CD4-positive, alpha-beta T cell (primary cell): ENCODE measurements around the gene LRRC1. TPM values are rescaled to one million over a fixed set of nuclear protein-coding genes. Genes with fewer than 3 reads are reported as not detected.

Experiments used
- ATAC-seq: fragments of 200-7000 bp; cut with Tn5 transposase; one replicate; pipeline ENCODE4 v1.10.0; 2022; ENCODE audit warnings: mild to moderate bottlenecking; ENCODE audit not compliant: poor library complexity
- CTCF ChIA-PET: fragments of 350-600 bp; sonication (Branson Sonifier 250); formaldehyde crosslinking; loops from one replicate; lab custom pipeline; 2021; ENCODE audit warnings: antibody characterized with exemption, inconsistent platforms; lab: Charles Lee
- POLR2A ChIA-PET: fragments of 350-600 bp; sonication (Branson Sonifier 250); formaldehyde crosslinking; loops from one replicate; lab custom pipeline; 2021; ENCODE audit warnings: antibody characterized with exemption, inconsistent platforms; lab: Charles Lee
- DNase-seq, 14 experiments: peaks; one replicate each; pipeline ENCODE4 v3.0.0-alpha.2; 2013 to 2020; ENCODE audit warnings: mixed read lengths in 2 of 14
- H3K27ac ChIP-seq, 2 donors: one replicate each; pipeline versions ENCODE4 v1.5.1 to v1.7.0; 2013; ENCODE audit warnings: low read length in 2 of 2, low read depth in 1 of 2, mild to moderate bottlenecking in 1 of 2
- H3K27me3 ChIP-seq, 2 experiments: 1 replicate in 1 of 2; 2 replicates in 1 of 2; pipeline versions ENCODE4 v1.6.1 to v1.7.0; 2013; ENCODE audit warnings: low read length in 2 of 2, control low read depth in 1 of 2, mild to moderate bottlenecking in 1 of 2, moderate library complexity in 1 of 2; ENCODE audit not compliant: insufficient read depth in 2 of 2, control insufficient read depth in 1 of 2
- H3K36me3 ChIP-seq: one replicate; pipeline ENCODE4 v1.6.1; 2013; ENCODE audit warnings: low read length, control low read depth; ENCODE audit not compliant: insufficient read depth
- H3K4me1 ChIP-seq: one replicate; pipeline ENCODE4 v1.6.1; 2013; ENCODE audit warnings: low read length, control low read depth; ENCODE audit not compliant: insufficient read depth
- H3K4me3 ChIP-seq: one replicate; pipeline ENCODE4 v1.5.1; 2013; ENCODE audit warnings: mild to moderate bottlenecking, low read length, moderate library complexity
- H3K9me3 ChIP-seq, 2 experiments: 1 replicate in 1 of 2; 2 replicates in 1 of 2; pipeline versions ENCODE4 v1.6.1 to v1.7.0; 2013; ENCODE audit warnings: low read length in 2 of 2, mild to moderate bottlenecking in 2 of 2, control low read depth in 1 of 2, moderate library complexity in 1 of 2; ENCODE audit not compliant: control insufficient read depth in 1 of 2, insufficient read depth in 1 of 2
- H3K27ac Mint-ChIP-seq: one replicate; pipeline ENCODE4 v1.8.0; 2020; ENCODE audit warnings: mixed read lengths
- H3K27me3 Mint-ChIP-seq: one replicate; pipeline ENCODE4 v1.8.0; 2021; ENCODE audit warnings: mixed read lengths
- H3K36me3 Mint-ChIP-seq: one replicate; pipeline ENCODE4 v1.8.0; 2021; ENCODE audit warnings: low read depth, mixed read lengths
- H3K4me1 Mint-ChIP-seq: one replicate; pipeline ENCODE4 v1.8.0; 2021; ENCODE audit warnings: low read depth, mixed read lengths
- H3K4me3 Mint-ChIP-seq: one replicate; pipeline ENCODE4 v1.8.0; 2020; ENCODE audit warnings: mild to moderate bottlenecking, mixed read lengths
- H3K9me3 Mint-ChIP-seq: one replicate; pipeline ENCODE4 v1.8.0; 2020; ENCODE audit warnings: mixed read lengths
- intact Hi-C, 2 experiments: fragments of 100-400 bp; cut with DNase I in 1 of 2; cut with micrococcal nuclease in 1 of 2; formaldehyde crosslinking; loops; one replicate each; pipeline versions ENCODE4 v1.15.1 to v1.9.0; 2023 to 2025; cut with DNase I, micrococcal nuclease
- total RNA-seq, 174 experiments: library from RNA in 2 of 174; stranded (reverse) in 2 of 174; gene quantifications; one replicate each; pipeline ENCODE4 v1.2.3 and lab custom pipeline; 2021 to 2026
- TF ChIP-seq, protein P1 (sequence below): fragments of 200-600 bp; IDR thresholded peaks from one replicate; pipeline ENCODE4 v1.8.0; 2022; ENCODE audit warnings: antibody characterized with exemption, mild to moderate bottlenecking

LRRC1 gene
- total RNA-seq, 2 experiments from 2014 or later = 0.78 to 1.1 TPM

DNA sequence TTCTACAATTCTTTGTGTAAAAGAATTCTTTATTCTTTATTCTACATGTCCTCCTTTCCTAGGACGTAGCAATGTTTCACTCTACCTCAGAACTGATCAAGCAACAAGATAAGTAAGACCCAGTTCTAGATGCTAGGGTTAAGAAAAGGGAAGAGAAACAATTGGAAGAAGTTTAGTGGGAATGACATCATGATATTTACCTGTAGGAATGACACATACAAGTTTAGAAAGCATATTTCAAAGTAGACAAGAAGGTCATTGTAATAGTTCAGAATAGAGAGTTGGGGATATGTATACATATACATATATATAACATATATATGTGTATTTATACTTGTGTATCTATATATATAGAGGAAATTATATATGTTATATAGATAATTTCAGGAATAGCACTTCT is 43.4 kb upstream of the LRRC1 start:
- Mint-ChIP-seq H3K4me1 (no peaks in the 10 kb centered on the region), H3K36me3 (no peaks in the 10 kb centered on the region), H3K27ac (no peak overlapping the region), H3K4me3 (no peak overlapping the region), H3K27me3 (no peaks in the 10 kb centered on the region), H3K9me3 (no peaks in the 10 kb centered on the region)
- ChIA-PET CTCF (no interaction called here), POLR2A (no interaction called here)
- Histone ChIP-seq H3K4me3 (no peak overlapping the region), H3K4me1 (no peaks in the 10 kb centered on the region), H3K9me3 (no peaks in the 10 kb centered on the region), H3K27me3 (no peaks in the 10 kb centered on the region), H3K27ac (no peak overlapping the region), H3K36me3 (no peaks in the 10 kb centered on the region)
- no peak for DNase-seq
- intact Hi-C loops = no loop called here
- no peak for ATAC-seq
- TF ChIP-seq, protein P1, sequence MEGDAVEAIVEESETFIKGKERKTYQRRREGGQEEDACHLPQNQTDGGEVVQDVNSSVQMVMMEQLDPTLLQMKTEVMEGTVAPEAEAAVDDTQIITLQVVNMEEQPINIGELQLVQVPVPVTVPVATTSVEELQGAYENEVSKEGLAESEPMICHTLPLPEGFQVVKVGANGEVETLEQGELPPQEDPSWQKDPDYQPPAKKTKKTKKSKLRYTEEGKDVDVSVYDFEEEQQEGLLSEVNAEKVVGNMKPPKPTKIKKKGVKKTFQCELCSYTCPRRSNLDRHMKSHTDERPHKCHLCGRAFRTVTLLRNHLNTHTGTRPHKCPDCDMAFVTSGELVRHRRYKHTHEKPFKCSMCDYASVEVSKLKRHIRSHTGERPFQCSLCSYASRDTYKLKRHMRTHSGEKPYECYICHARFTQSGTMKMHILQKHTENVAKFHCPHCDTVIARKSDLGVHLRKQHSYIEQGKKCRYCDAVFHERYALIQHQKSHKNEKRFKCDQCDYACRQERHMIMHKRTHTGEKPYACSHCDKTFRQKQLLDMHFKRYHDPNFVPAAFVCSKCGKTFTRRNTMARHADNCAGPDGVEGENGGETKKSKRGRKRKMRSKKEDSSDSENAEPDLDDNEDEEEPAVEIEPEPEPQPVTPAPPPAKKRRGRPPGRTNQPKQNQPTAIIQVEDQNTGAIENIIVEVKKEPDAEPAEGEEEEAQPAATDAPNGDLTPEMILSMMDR = no peak

DNA sequence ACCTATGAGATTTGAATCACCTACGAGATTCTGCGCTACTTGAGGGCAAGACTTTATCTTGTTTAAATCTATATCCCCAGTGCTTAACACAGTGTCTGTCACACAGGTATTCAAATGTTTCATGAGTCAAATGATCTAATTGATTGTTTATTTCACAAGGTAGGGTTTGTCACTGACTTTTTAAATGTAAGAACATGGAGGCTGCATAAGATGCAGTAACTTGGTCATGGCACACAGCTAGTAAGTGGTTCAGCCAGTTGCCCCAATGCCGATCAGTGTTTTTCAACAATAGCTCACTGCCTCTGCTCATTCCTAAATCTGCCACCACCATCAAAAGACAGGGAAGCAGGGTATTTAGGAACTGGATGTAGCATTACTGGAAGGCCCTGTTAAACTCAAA is 42.4 kb upstream of the LRRC1 start:
- TF ChIP-seq, protein P1 = no peak
- DNase-seq = no peak
- Histone ChIP-seq H3K9me3 (no peaks in the 10 kb centered on the region), H3K4me3 (no peak overlapping the region), H3K27ac (no peak overlapping the region), H3K36me3 (no peaks in the 10 kb centered on the region), H3K27me3 (no peaks in the 10 kb centered on the region), H3K4me1 (no peaks in the 10 kb centered on the region)
- H3K27me3 Mint-ChIP-seq = no peaks in the 10 kb centered on the region
- H3K27ac Mint-ChIP-seq = no peak overlapping the region
- no peak overlapping the region for H3K4me3 Mint-ChIP-seq
- ChIA-PET CTCF (no interaction called here), POLR2A (no interaction called here)
- H3K36me3 Mint-ChIP-seq = no peaks in the 10 kb centered on the region
- intact Hi-C loops = no loop called here
- no peak for ATAC-seq
- no peaks in the 10 kb centered on the region for H3K4me1 Mint-ChIP-seq
- no peaks in the 10 kb centered on the region for H3K9me3 Mint-ChIP-seq

DNA sequence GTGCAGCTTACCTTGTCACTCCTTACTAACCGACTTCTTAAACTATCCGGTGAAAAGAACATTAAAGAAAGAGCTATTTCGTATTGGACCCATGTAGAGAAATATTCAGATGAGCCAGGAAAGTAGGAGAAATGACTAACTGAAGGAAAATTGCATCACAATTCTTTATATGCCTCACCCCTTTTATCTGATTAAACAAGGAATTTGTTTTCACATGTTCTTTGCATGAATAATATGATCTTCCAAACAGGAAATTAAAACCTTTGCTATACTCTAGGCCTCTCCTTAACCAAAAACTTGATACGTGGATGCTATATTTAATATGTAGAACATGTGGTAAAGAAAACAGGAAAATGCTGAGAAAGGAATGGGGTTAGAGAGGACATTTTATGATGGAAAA is 41.9 kb upstream of the LRRC1 start:
- TF ChIP-seq, protein P1 = no peak
- intact Hi-C loops = no loop called here
- H3K36me3 ChIP-seq = no peaks in the 10 kb centered on the region
- no peak overlapping the region for H3K27ac Mint-ChIP-seq
- no peak overlapping the region for H3K4me3 ChIP-seq
- H3K9me3 Mint-ChIP-seq = no peaks in the 10 kb centered on the region
- no peak overlapping the region for H3K4me3 Mint-ChIP-seq
- no peaks in the 10 kb centered on the region for H3K36me3 Mint-ChIP-seq
- CTCF ChIA-PET = no interaction called here
- H3K27ac ChIP-seq = no peak overlapping the region
- H3K27me3 ChIP-seq = no peaks in the 10 kb centered on the region
- DNase-seq (no peak), ATAC-seq (no peak)
- H3K9me3 ChIP-seq = no peaks in the 10 kb centered on the region
- no peaks in the 10 kb centered on the region for H3K4me1 ChIP-seq
- POLR2A ChIA-PET = no interaction called here
- no peaks in the 10 kb centered on the region for H3K4me1 Mint-ChIP-seq
- no peaks in the 10 kb centered on the region for H3K27me3 Mint-ChIP-seq
